ENCODE measurements around the gene ZNF423. TPM values are rescaled to one million over a fixed set of nuclear protein-coding genes. Genes with fewer than 3 reads are reported as not detected.

Gene ZNF423
- total and polyA plus RNA-seq, 4 donors: 1.1 to 14.8 (median 3.3) TPM

DNA sequence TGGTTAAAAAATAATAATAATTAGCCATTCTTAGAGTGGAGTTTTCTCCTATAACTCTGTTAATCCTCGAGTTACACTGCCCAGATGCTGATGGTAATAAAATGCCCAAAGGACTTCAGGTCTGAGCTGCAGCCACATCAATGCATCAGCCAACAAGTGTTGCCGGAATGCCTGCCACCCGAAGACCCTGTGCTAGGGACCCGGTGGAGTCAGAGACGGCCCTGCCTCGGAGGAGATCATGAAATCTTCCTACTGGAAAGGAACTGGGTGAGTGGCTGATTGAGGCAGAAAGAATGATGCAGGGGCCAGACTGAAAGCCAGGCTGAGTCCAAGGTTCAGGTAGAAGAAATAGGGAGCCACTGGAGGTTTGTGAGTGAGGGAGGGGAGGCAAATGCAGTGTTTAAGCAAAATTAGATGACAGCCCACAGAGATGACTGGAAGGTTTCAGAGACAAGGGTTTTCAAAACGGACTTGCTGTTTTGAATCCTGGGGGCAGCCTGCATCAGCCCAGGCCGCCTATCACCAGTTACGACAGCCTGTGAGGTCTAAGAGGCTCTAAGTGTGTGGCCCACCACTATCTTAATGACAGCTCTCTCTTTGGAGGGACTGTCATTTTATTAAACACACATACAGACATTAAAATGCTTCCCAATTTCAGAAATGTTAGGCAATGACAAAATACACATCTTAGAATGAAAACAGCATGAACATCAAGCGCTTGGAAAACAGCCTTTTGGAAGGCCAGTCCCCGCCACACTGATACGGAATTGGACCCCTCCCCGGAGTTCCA is 100.0 kb downstream of the ZNF423 start:
- Histone ChIP-seq H3K4me1 (ENCODE audit: control insufficient read depth in 5 of 5, insufficient read depth in 5 of 5, low read length in 5 of 5) (peaks cover 0 to 40% (median 13%) of the 10 kb centered on the region in 5 donors), H3K9me3 (ENCODE audit: control insufficient read depth in 4 of 4, insufficient read depth in 3 of 4, low read length in 3 of 4) (no peaks in the 10 kb centered on the region), H3K36me3 (ENCODE audit: control insufficient read depth in 4 of 4, insufficient read depth in 4 of 4, low read length in 4 of 4) (no peaks in the 10 kb centered on the region), H3K27ac (ENCODE audit: low read depth in 1 of 2, low read length in 1 of 2) (no peak overlapping the region), H3K4me3 (no peak overlapping the region), H3K27me3 (ENCODE audit: control insufficient read depth in 3 of 3, insufficient read depth in 3 of 3, low read length in 2 of 3) (no peaks in the 10 kb centered on the region), H3K9ac (ENCODE audit: insufficient read depth in 1 of 2, low read length in 2 of 2) (no peak overlapping the region)
- 71 to 75% methylated on average over 13 of the region's 13 CpGs for WGBS, 2 donors
- TF ChIP-seq, protein P1, sequence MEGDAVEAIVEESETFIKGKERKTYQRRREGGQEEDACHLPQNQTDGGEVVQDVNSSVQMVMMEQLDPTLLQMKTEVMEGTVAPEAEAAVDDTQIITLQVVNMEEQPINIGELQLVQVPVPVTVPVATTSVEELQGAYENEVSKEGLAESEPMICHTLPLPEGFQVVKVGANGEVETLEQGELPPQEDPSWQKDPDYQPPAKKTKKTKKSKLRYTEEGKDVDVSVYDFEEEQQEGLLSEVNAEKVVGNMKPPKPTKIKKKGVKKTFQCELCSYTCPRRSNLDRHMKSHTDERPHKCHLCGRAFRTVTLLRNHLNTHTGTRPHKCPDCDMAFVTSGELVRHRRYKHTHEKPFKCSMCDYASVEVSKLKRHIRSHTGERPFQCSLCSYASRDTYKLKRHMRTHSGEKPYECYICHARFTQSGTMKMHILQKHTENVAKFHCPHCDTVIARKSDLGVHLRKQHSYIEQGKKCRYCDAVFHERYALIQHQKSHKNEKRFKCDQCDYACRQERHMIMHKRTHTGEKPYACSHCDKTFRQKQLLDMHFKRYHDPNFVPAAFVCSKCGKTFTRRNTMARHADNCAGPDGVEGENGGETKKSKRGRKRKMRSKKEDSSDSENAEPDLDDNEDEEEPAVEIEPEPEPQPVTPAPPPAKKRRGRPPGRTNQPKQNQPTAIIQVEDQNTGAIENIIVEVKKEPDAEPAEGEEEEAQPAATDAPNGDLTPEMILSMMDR (IDR thresholded peaks at IDR 0.05; ENCODE audit: control extremely low read depth, extremely low read depth): no peak
- ATAC-seq (ENCODE audit: insufficient read depth, low FRiP score): no peak
- peak; percentile 57 to 85 (median 72) for DNase-seq

DNA sequence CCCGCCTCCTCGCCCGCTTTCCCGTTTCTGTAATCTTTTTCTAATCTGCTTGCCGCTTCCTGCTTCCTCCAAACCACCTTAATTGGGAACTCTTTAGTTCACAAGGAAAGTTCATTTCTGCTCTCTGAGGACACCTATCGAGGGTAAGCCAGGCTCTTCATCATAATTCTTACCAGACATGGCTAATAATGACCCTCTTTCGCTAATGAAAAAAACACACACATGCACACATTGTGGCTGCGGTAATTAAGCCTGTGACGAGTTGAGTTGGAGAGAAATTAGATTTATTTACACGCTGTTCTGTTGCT is 100.6 kb downstream of the ZNF423 start:
- Histone ChIP-seq H3K4me1 (ENCODE audit: control insufficient read depth in 5 of 5, insufficient read depth in 5 of 5, low read length in 5 of 5) (peaks cover 0 to 47% (median 13%) of the 10 kb centered on the region in 5 donors), H3K27ac (ENCODE audit: low read depth in 1 of 2, low read length in 1 of 2) (peak overlapping the region; percentile 47 to 78), H3K9me3 (ENCODE audit: control insufficient read depth in 4 of 4, insufficient read depth in 3 of 4, low read length in 3 of 4) (no peaks in the 10 kb centered on the region), H3K27me3 (ENCODE audit: control insufficient read depth in 3 of 3, insufficient read depth in 3 of 3, low read length in 2 of 3) (no peaks in the 10 kb centered on the region), H3K9ac (ENCODE audit: insufficient read depth in 1 of 2, low read length in 2 of 2) (no peak overlapping the region), H3K4me3 (no peak overlapping the region), H3K36me3 (ENCODE audit: control insufficient read depth in 4 of 4, insufficient read depth in 4 of 4, low read length in 4 of 4) (no peaks in the 10 kb centered on the region)
- peak; percentile 42 to 75 (median 70) for DNase-seq
- TF ChIP-seq, protein P1 (IDR thresholded peaks at IDR 0.05; ENCODE audit: control extremely low read depth, extremely low read depth): no peak
- 2% methylated on average over 10 of the region's 10 CpGs for WGBS, 2 donors
- ATAC-seq (ENCODE audit: insufficient read depth, low FRiP score): peak; percentile 9

DNA sequence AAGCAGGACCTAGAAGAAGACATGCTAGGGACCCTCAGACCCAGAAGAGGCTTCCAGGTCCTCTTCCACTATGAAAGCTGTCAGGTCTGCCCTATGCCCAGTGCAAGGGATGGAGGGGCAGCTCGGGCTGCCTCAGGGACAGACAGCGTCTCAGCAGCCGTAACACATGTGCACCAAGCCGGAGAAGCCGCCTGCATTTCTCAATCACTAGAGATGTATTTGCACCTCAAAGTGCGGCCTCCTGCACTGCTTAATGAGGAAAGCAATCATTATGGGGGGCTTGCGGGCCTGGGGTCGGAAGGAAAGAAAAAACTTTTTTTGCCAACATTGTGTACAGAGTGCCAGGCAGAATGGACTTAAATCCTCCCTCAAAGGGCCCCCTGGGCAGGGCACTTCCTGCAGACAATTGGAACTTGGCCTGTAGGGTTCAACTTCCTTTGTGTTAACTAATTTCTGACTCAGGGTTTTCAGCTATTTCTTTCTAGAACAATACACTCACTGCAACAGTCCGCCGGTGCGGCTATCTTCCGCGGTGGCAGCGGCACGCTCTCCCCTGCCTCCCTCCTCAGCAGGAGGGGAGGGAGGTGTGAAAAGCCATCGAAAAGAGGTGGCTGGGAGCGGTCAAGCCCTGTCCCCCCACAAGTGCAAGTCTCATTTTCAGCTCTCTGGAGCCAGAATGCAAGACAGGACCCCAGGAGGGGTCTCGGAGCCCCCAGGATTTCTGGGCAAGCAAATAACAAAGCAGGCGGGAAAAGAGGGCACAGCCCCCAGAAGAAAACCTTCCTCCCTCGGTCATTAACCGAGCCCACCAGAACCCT is 101.2 kb downstream of the ZNF423 start:
- Histone ChIP-seq H3K27ac (ENCODE audit: low read depth in 1 of 2, low read length in 1 of 2) (peak overlapping the region; percentile 47 to 78), H3K27me3 (ENCODE audit: control insufficient read depth in 3 of 3, insufficient read depth in 3 of 3, low read length in 2 of 3) (no peaks in the 10 kb centered on the region), H3K36me3 (ENCODE audit: control insufficient read depth in 4 of 4, insufficient read depth in 4 of 4, low read length in 4 of 4) (no peaks in the 10 kb centered on the region), H3K4me1 (ENCODE audit: control insufficient read depth in 5 of 5, insufficient read depth in 5 of 5, low read length in 5 of 5) (peaks cover 0 to 52% (median 13%) of the 10 kb centered on the region in 5 donors), H3K9ac (ENCODE audit: insufficient read depth in 1 of 2, low read length in 2 of 2) (no peak overlapping the region), H3K4me3 (no peak overlapping the region), H3K9me3 (ENCODE audit: control insufficient read depth in 4 of 4, insufficient read depth in 3 of 4, low read length in 3 of 4) (no peaks in the 10 kb centered on the region)
- ATAC-seq (ENCODE audit: insufficient read depth, low FRiP score) (peak; percentile 28), DNase-seq (peak; percentile 41 to 70 (median 63))
- 13 to 22% methylated on average over 21 of the region's 21 CpGs for WGBS, 2 donors
- TF ChIP-seq, protein P1 (IDR thresholded peaks at IDR 0.05; ENCODE audit: control extremely low read depth, extremely low read depth): no peak

Data from lung (tissue), 12 donors.